Stimulated activated naive CD4-positive, alpha-beta T cell treated with Interleukin-2 at 50 U/mL for 16 hours (primary cell): ENCODE results near the gene PGAP1.

Source experiments
- DNase-seq: peaks from one replicate; lab custom pipeline; 2025; lab: John Stamatoyannopoulos, UW

The PGAP1 gene, protein sequence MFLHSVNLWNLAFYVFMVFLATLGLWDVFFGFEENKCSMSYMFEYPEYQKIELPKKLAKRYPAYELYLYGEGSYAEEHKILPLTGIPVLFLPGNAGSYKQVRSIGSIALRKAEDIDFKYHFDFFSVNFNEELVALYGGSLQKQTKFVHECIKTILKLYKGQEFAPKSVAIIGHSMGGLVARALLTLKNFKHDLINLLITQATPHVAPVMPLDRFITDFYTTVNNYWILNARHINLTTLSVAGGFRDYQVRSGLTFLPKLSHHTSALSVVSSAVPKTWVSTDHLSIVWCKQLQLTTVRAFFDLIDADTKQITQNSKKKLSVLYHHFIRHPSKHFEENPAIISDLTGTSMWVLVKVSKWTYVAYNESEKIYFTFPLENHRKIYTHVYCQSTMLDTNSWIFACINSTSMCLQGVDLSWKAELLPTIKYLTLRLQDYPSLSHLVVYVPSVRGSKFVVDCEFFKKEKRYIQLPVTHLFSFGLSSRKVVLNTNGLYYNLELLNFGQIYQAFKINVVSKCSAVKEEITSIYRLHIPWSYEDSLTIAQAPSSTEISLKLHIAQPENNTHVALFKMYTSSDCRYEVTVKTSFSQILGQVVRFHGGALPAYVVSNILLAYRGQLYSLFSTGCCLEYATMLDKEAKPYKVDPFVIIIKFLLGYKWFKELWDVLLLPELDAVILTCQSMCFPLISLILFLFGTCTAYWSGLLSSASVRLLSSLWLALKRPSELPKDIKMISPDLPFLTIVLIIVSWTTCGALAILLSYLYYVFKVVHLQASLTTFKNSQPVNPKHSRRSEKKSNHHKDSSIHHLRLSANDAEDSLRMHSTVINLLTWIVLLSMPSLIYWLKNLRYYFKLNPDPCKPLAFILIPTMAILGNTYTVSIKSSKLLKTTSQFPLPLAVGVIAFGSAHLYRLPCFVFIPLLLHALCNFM

GRCh38 chr2:196926562-196927375, at the start of gene PGAP1:
Gene PGAP1, minus strand, starts transcription at chr2:196926707. Its CDS starts 91 bp downstream, at chr2:196926616.
- peak; percentile 81 for DNase-seq

DNA sequence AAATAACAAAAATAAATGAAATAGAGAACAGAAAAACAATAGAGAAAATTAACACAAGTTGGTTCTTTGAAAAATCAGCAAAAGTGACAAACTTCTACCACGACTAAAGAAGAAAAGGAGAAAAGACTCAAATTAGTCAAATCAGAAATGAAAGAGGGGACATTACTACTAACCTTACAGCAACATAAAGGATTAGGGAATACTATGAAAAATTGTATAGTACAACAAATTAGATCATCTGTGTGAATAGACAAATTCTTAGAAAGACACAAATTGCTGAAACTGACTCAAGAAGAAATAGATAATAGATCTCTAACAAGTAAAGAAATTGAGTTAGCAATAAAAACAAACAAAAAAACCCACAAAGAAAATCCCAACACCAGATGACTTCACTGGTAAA, 48.5 kb upstream of the PGAP1 start:
- DNase-seq = no peak

- DNase-seq = no peak
These were observed 45.2 kb upstream of the PGAP1 start for GRCh38 chr2:196971574-196972279.

DNA sequence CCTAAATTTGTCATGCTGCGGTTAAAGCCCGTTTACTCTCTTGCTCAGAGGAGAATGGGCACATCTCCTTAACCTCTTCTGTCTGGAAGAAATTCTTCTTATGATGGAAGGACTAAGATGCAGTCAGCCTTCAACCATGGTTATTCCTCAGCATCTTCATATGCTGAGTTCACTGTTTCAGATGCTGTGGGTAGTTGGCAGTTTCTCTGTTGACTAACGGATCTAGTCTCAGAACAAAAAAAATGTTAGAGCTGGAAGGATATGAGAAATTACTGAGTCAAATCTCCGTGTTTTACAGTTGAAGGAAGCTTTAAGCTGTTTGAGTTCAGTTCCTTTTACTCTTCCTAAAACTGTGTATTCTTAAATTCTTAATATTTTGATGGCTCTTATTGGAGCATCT, 43.6 kb upstream of the PGAP1 start:
- DNase-seq = no peak

DNA sequence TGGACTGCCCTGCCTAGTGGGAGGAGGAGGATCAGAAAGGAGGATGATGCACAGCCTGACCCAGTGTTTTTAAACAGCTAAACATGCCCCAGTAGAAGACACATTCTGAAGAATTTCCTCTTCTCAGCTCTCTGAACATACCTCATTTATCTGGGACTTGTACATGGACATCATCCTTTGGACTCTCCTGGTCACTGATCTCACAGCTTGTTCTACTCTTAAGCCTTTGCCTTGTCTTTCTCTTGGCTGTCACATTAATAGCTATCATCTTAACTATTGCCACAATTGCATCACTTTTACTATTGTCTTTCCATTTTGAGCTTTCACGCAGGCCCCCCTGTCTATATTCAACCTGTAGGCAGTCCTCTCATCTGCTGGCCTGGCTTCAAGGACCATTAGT, 42.0 kb upstream of the PGAP1 start:
- DNase-seq = no peak

DNA sequence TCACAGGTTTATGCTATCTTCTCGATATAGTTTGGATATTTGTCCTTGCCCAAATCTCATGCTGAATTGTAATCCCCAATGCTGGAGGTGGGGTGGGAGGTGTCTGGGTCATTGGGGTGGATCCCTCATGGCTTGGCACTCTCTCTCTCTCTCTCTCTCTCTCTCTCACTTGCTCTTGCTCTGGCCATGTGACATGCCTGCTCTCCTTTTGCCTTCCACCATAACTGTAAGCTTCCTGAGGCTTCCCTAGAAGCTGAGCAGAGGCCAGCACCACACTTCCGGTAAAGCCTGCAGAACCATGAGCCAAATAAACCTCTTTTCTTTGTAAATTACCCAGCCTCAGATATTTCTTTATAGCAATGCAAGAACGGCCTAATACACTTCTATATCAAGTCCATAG, 41.3 kb upstream of the PGAP1 start:
- DNase-seq = no peak

GRCh38 chr2:196967116-196967515, 40.6 kb upstream of the PGAP1 start:
- DNase-seq = no peak

- no peak for DNase-seq
These were observed 39.6 kb upstream of the PGAP1 start for GRCh38 chr2:196966061-196966460.

GRCh38 chr2:196965651-196966050, 39.1 kb upstream of the PGAP1 start:
- no peak for DNase-seq

- DNase-seq = no peak
These were observed 37.5 kb upstream of the PGAP1 start for GRCh38 chr2:196963961-196964360.

- DNase-seq = no peak
These were observed 36.5 kb upstream of the PGAP1 start for GRCh38 chr2:196963043-196963442.

DNA sequence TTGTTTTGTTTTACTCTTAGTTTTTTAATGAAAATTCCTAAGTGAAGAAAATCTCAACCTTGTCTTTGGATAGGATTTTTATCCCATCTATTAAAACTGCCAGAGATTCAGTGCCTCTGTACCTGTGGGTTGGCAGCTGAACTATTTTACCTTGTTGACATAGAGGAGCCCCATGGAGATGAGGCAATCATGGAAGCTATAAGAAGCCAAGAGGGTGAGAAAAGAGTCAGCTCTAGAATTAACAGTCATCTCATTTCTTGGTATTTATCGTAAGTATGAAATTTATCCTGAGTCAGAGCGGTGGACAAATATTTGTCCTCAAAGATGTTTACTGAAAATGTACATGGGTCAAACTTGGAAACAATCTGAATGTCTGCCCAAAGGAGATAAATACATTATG, 35.8 kb upstream of the PGAP1 start:
- DNase-seq = no peak

DNA sequence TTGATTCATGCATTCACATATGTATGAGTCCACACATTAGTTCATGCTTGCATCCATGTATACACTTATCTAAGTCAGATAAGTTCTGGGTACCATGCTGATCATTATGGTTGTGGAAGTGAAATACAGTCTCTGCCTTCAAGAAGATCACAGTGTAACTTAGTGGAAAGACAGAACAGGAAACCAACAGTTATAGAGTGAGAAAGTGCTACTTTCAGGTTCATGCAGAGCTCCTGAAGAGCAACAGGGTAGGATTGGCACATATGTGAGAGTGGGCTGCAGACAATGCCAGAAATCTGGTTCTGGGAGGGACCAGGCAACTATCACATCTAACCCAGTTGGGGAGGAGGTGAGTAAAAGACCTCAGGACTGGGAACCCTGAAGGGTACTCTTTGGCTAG, 35.4 kb upstream of the PGAP1 start:
- no peak for DNase-seq

- no peak for DNase-seq
These were observed 33.3 kb upstream of the PGAP1 start for GRCh38 chr2:196959734-196960338.

DNA sequence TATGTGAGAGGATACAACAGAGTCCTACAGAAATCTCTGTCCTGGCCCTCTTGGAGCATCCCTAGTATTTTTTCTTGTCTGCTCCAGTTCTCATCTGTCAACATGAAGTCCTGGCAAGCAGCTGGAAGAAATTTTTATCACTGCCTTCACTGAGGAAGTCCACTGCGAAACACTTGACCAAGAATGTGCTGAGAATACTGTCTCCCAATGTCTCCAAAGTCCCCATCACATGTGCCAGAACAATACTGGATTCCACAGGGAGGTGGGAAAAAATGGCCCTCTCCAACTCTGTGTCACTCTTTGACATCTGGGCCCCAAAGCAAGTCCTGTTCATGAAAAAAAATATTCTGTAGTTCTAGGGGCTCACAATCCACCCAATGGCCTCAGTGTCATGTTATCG, 32.8 kb upstream of the PGAP1 start:
- no peak for DNase-seq

GRCh38 chr2:196957881-196958525, 31.5 kb upstream of the PGAP1 start:
- no peak for DNase-seq

- no peak for DNase-seq
These were observed 30.9 kb upstream of the PGAP1 start for GRCh38 chr2:196957442-196957841.

DNA sequence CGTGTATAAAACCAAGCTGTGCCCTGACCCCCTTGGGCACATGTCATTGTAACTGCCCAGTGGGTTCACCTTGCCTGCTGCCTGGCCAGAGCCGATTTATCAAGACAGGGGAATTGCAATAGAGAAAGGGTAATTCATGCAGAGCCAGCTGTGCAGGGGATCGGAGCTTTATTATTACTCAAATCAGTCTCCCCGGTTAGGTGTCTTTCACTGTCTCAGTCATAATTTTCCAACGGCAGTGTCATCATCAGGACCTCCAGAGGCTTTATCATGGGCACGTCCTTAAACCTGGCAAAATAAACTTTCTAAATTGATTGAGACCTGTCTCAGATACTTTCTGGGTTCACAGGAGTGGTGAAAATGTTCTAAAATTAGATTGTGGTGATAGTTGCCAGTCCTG, 29.6 kb upstream of the PGAP1 start:
- DNase-seq = no peak

- DNase-seq = no peak
These were observed 28.5 kb upstream of the PGAP1 start for GRCh38 chr2:196955036-196955435.

DNA sequence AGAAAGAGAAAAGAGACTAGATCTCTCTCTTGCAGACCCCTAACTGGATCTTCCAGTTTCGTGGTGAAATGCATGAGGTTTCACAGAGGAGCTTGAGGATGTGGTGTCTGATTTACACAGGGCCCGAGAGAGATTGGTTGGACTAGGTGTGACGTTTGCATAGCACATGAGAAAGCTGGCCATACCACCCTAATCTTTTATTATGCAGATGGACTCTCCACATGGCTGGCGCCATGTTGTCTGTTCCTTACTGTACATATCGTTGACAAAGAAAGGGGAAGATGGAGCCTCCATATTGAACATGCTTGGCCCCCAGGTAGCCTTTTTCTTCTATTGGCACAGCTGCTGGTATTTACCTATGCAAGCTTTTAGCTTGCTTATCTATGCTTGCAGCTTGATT, 27.5 kb upstream of the PGAP1 start:
- DNase-seq = no peak

DNA sequence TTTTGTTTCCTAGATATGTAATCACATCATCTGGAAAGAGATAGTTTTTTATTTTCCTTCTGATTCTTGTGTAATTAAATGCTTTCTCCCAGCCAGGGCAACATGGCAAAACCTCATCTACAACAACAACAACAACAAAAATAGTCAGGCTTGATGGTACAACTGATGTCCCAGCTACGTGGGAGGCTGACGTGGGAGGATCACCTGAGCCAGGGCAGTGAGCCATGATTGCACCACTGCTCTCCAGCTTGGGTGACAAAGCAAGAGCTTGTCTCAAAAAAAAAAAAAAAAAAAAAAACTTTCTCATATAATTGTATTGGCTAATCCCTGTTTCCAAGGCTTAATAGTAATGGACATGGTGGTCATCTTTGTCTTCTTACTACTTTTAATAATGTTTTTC, 26.4 kb upstream of the PGAP1 start:
- DNase-seq = no peak
